Endodermal cell (in vitro differentiated cells): ENCODE measurements around the gene MRTFB. TPM values are rescaled to one million over a fixed set of nuclear protein-coding genes. Genes with fewer than 3 reads are reported as not detected.

Experiments
- DNase-seq: peaks from one replicate; pipeline ENCODE4 v3.0.0-alpha.2; 2017
- H3K27ac ChIP-seq: 2 replicates; pipeline ENCODE4 v1.5.1; 2013; ENCODE audit warnings: mild to moderate bottlenecking, low read depth, low read length, moderate library complexity
- H3K27me3 ChIP-seq: 2 replicates; pipeline ENCODE4 v1.6.1; 2013; ENCODE audit warnings: mild to moderate bottlenecking, low read length, moderate library complexity; ENCODE audit not compliant: insufficient read depth, control insufficient read depth, poor library complexity, severe bottlenecking
- H3K36me3 ChIP-seq: 2 replicates; pipeline ENCODE4 v1.7.0; 2013; ENCODE audit warnings: mild to moderate bottlenecking, low read length, moderate library complexity; ENCODE audit not compliant: control insufficient read depth, insufficient read depth
- H3K4me1 ChIP-seq: one replicate; pipeline ENCODE4 v1.7.0; 2013; ENCODE audit warnings: low read length; ENCODE audit not compliant: control insufficient read depth, insufficient read depth
- H3K4me3 ChIP-seq: 2 replicates; pipeline ENCODE4 v1.5.1; 2013; ENCODE audit warnings: mild to moderate bottlenecking, low read length, moderate library complexity
- H3K9ac ChIP-seq: 2 replicates; pipeline ENCODE4 v1.6.1; 2013; ENCODE audit warnings: mild to moderate bottlenecking, low read length, moderate library complexity; ENCODE audit not compliant: poor library complexity, severe bottlenecking; ENCODE audit errors: extremely low read depth
- H3K9me3 ChIP-seq: 2 replicates; pipeline ENCODE4 v1.6.1; 2013; ENCODE audit warnings: mild to moderate bottlenecking, low read length, moderate library complexity; ENCODE audit not compliant: control insufficient read depth
- H3K27ac Mint-ChIP-seq: 2 replicates; pipeline ENCODE4 v1.8.0; 2020; ENCODE audit warnings: mixed read lengths
- H3K27me3 Mint-ChIP-seq: 2 replicates; pipeline ENCODE4 v1.8.0; 2021; ENCODE audit warnings: mild to moderate bottlenecking, mixed read lengths; ENCODE audit not compliant: insufficient read depth
- H3K36me3 Mint-ChIP-seq: 2 replicates; pipeline ENCODE4 v1.8.0; 2020; ENCODE audit warnings: low read depth, mixed read lengths
- H3K4me1 Mint-ChIP-seq: 2 replicates; pipeline ENCODE4 v1.8.0; 2020; ENCODE audit warnings: mixed read lengths
- H3K4me3 Mint-ChIP-seq: 2 replicates; pipeline ENCODE4 v1.8.0; 2020; ENCODE audit warnings: mild to moderate bottlenecking, moderate library complexity, mixed read lengths
- H3K9me3 Mint-ChIP-seq: 2 replicates; pipeline ENCODE4 v1.8.0; 2020; ENCODE audit warnings: mild to moderate bottlenecking, mixed read lengths
- CTCF ChIP-seq: fragments of 200-600 bp; sonication (generic); conservative IDR thresholded peaks from 2 replicates; pipeline ENCODE4 v1.5.0; 2021; ENCODE audit warnings: antibody characterized with exemption, mild to moderate bottlenecking
- WGBS, 2 experiments: methylation state at CpG; one replicate each; pipeline versions ENCODE4 v1.1.5 to v1.1.7; 2013; ENCODE audit warnings: missing lambda C conversion rate in 2 of 2, mixed read lengths in 1 of 2; ENCODE audit not compliant: insufficient coverage in 1 of 2, insufficient read length in 1 of 2; 5-methylcytosine and 5-hydroxymethylcytosine counted together
- total RNA-seq, 2 donors: library from RNA; stranded (reverse); fragmentation: NEBNext Ultra II Directional in 1 of 2; extraction: Animal tissue kit (Norgen Biotek cat#: 25700) in 1 of 2; gene quantifications; 2 replicates in 1 of 2; 3 replicates in 1 of 2; pipeline ENCODE4 v1.2.1, GENCODE V29; 2021

Gene MRTFB
- total RNA-seq, 2 donors from 2014 or later, result 49.4 to 58.6 TPM

GRCh38 chr16:14303639-14304394, 232.7 kb downstream of the MRTFB start:
- Histone ChIP-seq H3K9me3 (no peaks in the 10 kb centered on the region), H3K27ac (no peak overlapping the region), H3K27me3 (no peaks in the 10 kb centered on the region), H3K9ac (peak overlapping the region; percentile 73), H3K4me3 (peak overlapping the region; percentile 96), H3K4me1 (peaks cover 20% of the 10 kb centered on the region), H3K36me3 (no peaks in the 10 kb centered on the region)
- Mint-ChIP-seq H3K9me3 (no peaks in the 10 kb centered on the region), H3K4me1 (peaks cover 49% of the 10 kb centered on the region), H3K4me3 (peak overlapping the region; percentile 81), H3K27me3 (no peaks in the 10 kb centered on the region), H3K36me3 (no peaks in the 10 kb centered on the region), H3K27ac (peak overlapping the region; percentile 58)
- no peak for TF ChIP-seq CTCF
- peak; percentile 75 for DNase-seq
- 2 to 4% methylated on average over 13 to 30 of the region's 31 CpGs for WGBS, 2 experiments

- H3K36me3 ChIP-seq, result peaks cover 5% of the 10 kb centered on the region
- H3K27ac ChIP-seq, result no peak overlapping the region
- no peak for DNase-seq
- H3K4me3 ChIP-seq, result peak overlapping the region; percentile 96
- no peak for TF ChIP-seq CTCF
- H3K4me1 ChIP-seq, result peaks cover 20% of the 10 kb centered on the region
- 76 to 77% methylated on average over 4 to 12 of the region's 12 CpGs for WGBS, 2 experiments
- peaks cover 60% of the 10 kb centered on the region for H3K4me1 Mint-ChIP-seq
- no peaks in the 10 kb centered on the region for H3K9me3 ChIP-seq
- no peak overlapping the region for H3K9ac ChIP-seq
- H3K27me3 Mint-ChIP-seq, result no peaks in the 10 kb centered on the region
- no peaks in the 10 kb centered on the region for H3K9me3 Mint-ChIP-seq
- H3K27me3 ChIP-seq, result no peaks in the 10 kb centered on the region
- no peaks in the 10 kb centered on the region for H3K36me3 Mint-ChIP-seq
- H3K27ac Mint-ChIP-seq, result no peak overlapping the region
- H3K4me3 Mint-ChIP-seq, result peak overlapping the region; percentile 81
These were observed 233.9 kb downstream of the MRTFB start for GRCh38 chr16:14304891-14305460.

- peaks cover 16% of the 10 kb centered on the region for H3K4me1 ChIP-seq
- H3K9me3 ChIP-seq, result no peaks in the 10 kb centered on the region
- no peak overlapping the region for H3K4me3 ChIP-seq
- H3K4me3 Mint-ChIP-seq, result no peak overlapping the region
- no peak for DNase-seq
- peaks cover 2% of the 10 kb centered on the region for H3K36me3 Mint-ChIP-seq
- H3K9me3 Mint-ChIP-seq, result peaks cover 2% of the 10 kb centered on the region
- H3K27me3 ChIP-seq, result no peaks in the 10 kb centered on the region
- H3K27ac ChIP-seq, result no peak overlapping the region
- WGBS, 2 experiments, result 81 to 89% methylated on average over 9 to 11 of the region's 11 CpGs
- H3K4me1 Mint-ChIP-seq, result peaks cover 59% of the 10 kb centered on the region
- H3K27me3 Mint-ChIP-seq, result no peaks in the 10 kb centered on the region
- peaks cover 7% of the 10 kb centered on the region for H3K36me3 ChIP-seq
- H3K9ac ChIP-seq, result no peak overlapping the region
- H3K27ac Mint-ChIP-seq, result peak overlapping the region; percentile 66
- TF ChIP-seq CTCF, result no peak
These were observed 235.5 kb downstream of the MRTFB start for GRCh38 chr16:14306485-14307058.
